Lower leg skin (tissue), 3 donors: ENCODE data around the gene RSPO4.

ENCODE experiments used
- CTCF ChIP-seq, 3 donors: fragments of 450-650 bp; IDR thresholded peaks; one replicate each; pipeline ENCODE4 v1.5.1; 2016; ENCODE audit warnings: antibody characterized with exemption in 3 of 3, mild to moderate bottlenecking in 3 of 3, moderate library complexity in 2 of 3
- POLR2A ChIP-seq, 2 donors: fragments of 450-650 bp; IDR thresholded peaks; one replicate each; pipeline ENCODE4 v1.6.1; 2016 to 2017; ENCODE audit warnings: antibody characterized with exemption in 2 of 2, mild to moderate bottlenecking in 1 of 2, moderate library complexity in 1 of 2

- TF ChIP-seq CTCF (IDR thresholded peaks at IDR 0.05) (no peak), POLR2A (IDR thresholded peaks at IDR 0.05) (no peak)
Measured at GRCh38 chr20:946826-947225, 55.3 kb downstream of the RSPO4 start.
